ENCODE measurements around the gene PRKN. TPM values are rescaled to one million over a fixed set of nuclear protein-coding genes. Genes with fewer than 3 reads are reported as not detected.

The PRKN gene
- total and polyA plus RNA-seq, 2 experiments from 2014 or later = 0.10 to 0.84 TPM

- no peaks in the 10 kb centered on the region for H4K20me1 ChIP-seq (replicated peaks; ENCODE audit: insufficient read depth)
- Mint-ChIP-seq H3K36me3 (ENCODE audit: low read depth) (no peaks in the 10 kb centered on the region), H3K4me1 (peaks cover 3% of the 10 kb centered on the region; the same call in 1 of the 3 replicates), H3K9me3 (no peaks in the 10 kb centered on the region), H3K27me3 (ENCODE audit: insufficient read depth, low read depth, poor library complexity) (no peaks in the 10 kb centered on the region), H3K4me3 (no peak overlapping the region), H3K27ac (no peak overlapping the region)
- DNase-seq (ENCODE audit: low spot score) = no peak
- H3K9me2 ChIP-seq (ENCODE audit: insufficient read depth) = no peaks in the 10 kb centered on the region
- H3K79me2 ChIP-seq (replicated peaks; ENCODE audit: insufficient read depth) = no peaks in the 10 kb centered on the region
- H3K4me1 ChIP-seq (ENCODE audit: insufficient read depth) = no peaks in the 10 kb centered on the region
- H3K4me3 ChIP-seq = no peak overlapping the region
- H2AFZ ChIP-seq = no peak overlapping the region
- no peak for ATAC-seq
- no peaks in the 10 kb centered on the region for H3K36me3 ChIP-seq (ENCODE audit: insufficient read depth)
- TF ChIP-seq EZH2phosphoT487 (IDR thresholded peaks at IDR 0.05; ENCODE audit: unreplicated experiment) (no peak), ETS1 (IDR thresholded peaks at IDR 0.05) (no peak), ZNF114 (CRISPR knock-in tag; IDR thresholded peaks at IDR 0.05) (no peak), CREB1 (CRISPR knock-in tag; IDR thresholded peaks at IDR 0.05; ENCODE audit: low read depth) (no peak), EZH2 (IDR thresholded peaks at IDR 0.05; ENCODE audit: low read depth, unreplicated experiment) (no peak), ZNF331 (CRISPR knock-in tag; IDR thresholded peaks at IDR 0.05; ENCODE audit: low read depth) (no peak), NANOG (IDR thresholded peaks at IDR 0.05; ENCODE audit: borderline replicate concordance) (no peak), ZNF462 (CRISPR knock-in tag; IDR thresholded peaks at IDR 0.05) (no peak), CTCF (conservative IDR thresholded peaks at IDR 0.05; ENCODE audit: low read depth in 2 of 2) (no peak), REST (IDR thresholded peaks at IDR 0.05; ENCODE audit: unreplicated experiment) (no peak), POLR2AphosphoS5 (IDR thresholded peaks at IDR 0.05; ENCODE audit: low read depth) (no peak), JUNB (IDR thresholded peaks at IDR 0.05; ENCODE audit: unreplicated experiment) (no peak), STAT1 (IDR thresholded peaks at IDR 0.05; ENCODE audit: unreplicated experiment) (no peak)
- no peaks in the 10 kb centered on the region for H3F3A ChIP-seq (replicated peaks; ENCODE audit: low read depth)
- no peaks in the 10 kb centered on the region for H3K27me3 ChIP-seq (ENCODE audit: insufficient read depth)
- H3K27ac ChIP-seq (ENCODE audit: low read depth) = no peak overlapping the region
- H3K4me2 ChIP-seq = no peak overlapping the region
Measured at GRCh38 chr6:161696801-161697200, 1030.8 kb downstream of the PRKN start.

Measured in GM23338 (cell line).